A549 (cell line): ENCODE measurements around the gene SETBP1. TPM values are rescaled to one million over a fixed set of nuclear protein-coding genes. Genes with fewer than 3 reads are reported as not detected.

ENCODE experiments used
- ATAC-seq, 2 experiments: fragments of 200-7000 bp in 1 of 2; fragments of >200 bp in 1 of 2; cut with Nextera tagmentation in 1 of 2; cut with Tn5 transposase in 1 of 2; 3 replicates each; pipeline versions ENCODE4 v1.8.0 to v1.9.1; 2018 to 2020; ENCODE audit warnings: mild to moderate bottlenecking in 1 of 2, moderate library complexity in 1 of 2
- CTCF ChIA-PET: fragments of 300-600 bp; sonication (Branson Sonifier 250); formaldehyde crosslinking; extraction: SDS; loops from one replicate; lab custom pipeline; 2021; ENCODE audit warnings: antibody characterized with exemption, inconsistent platforms; lab: Yijun Ruan, JAX
- POLR2A ChIA-PET: fragments of 350-600 bp; formaldehyde crosslinking; extraction: SDS; loops from one replicate; lab custom pipeline; 2021; ENCODE audit warnings: antibody characterized with exemption, inconsistent platforms; lab: Yijun Ruan, JAX
- DNase-seq, 2 experiments: peaks; one replicate each; pipeline versions ENCODE4 v3.0.0 to v3.0.0-alpha.2; 2011 to 2016; ENCODE audit warnings: low read depth in 1 of 2, low spot score in 1 of 2
- FAIRE-seq: peaks from 2 replicates; lab custom pipeline; 2011; peaks lifted over from hg19 to GRCh38; lab: Jason Lieb, UNC
- H3K27ac ChIP-seq, 2 experiments: fragments of >200 bp; sonication (Bioruptor Twin); formaldehyde crosslinking; 3 replicates each; pipeline ENCODE4 v1.5.1; 2016 to 2017
- H3K4me1 ChIP-seq: fragments of >200 bp; sonication (Bioruptor Twin); formaldehyde crosslinking; 3 replicates; pipeline ENCODE4 v1.6.1; 2016
- H3K4me2 ChIP-seq: fragments of >200 bp; sonication (Bioruptor Twin); formaldehyde crosslinking; 3 replicates; pipeline ENCODE4 v1.6.1; 2016
- H3K4me3 ChIP-seq: fragments of >200 bp; sonication (Bioruptor Twin); formaldehyde crosslinking; 3 replicates; pipeline ENCODE4 v1.5.1; 2016
- H3K9me3 ChIP-seq: fragments of >200 bp; sonication (Bioruptor Twin); formaldehyde crosslinking; 3 replicates; pipeline ENCODE4 v1.6.1; 2016
- ATOH8 ChIP-seq: fragments of 250-450 bp; sonication (Bioruptor Pico); IDR thresholded peaks from 2 replicates; pipeline ENCODE4 v1.5.0; 2020; ENCODE audit warnings: low read depth, mild to moderate bottlenecking, moderate library complexity
- EHMT2 ChIP-seq: fragments of 200-600 bp; sonication (generic); IDR thresholded peaks from 2 replicates; pipeline ENCODE4 v1.6.1; 2016; ENCODE audit warnings: antibody characterized with exemption, low read depth, mild to moderate bottlenecking, moderate library complexity
- ELK1 ChIP-seq: fragments of 150-350 bp; IDR thresholded peaks from 2 replicates; pipeline ENCODE4 v1.6.1; 2014; ENCODE audit warnings: low read depth, mild to moderate bottlenecking, low read length
- FOXS1 ChIP-seq: fragments of 250-450 bp; sonication (Bioruptor Pico); IDR thresholded peaks from 2 replicates; pipeline ENCODE4 v1.5.0; 2020; ENCODE audit warnings: mild to moderate bottlenecking, moderate library complexity
- GATA3 ChIP-seq: IDR thresholded peaks from 2 replicates; pipeline ENCODE4 v1.6.1; 2012; ENCODE audit warnings: borderline replicate concordance
- HEYL ChIP-seq: fragments of 250-450 bp; sonication (Bioruptor Pico); IDR thresholded peaks from 2 replicates; pipeline ENCODE4 v1.8.0; 2021; ENCODE audit warnings: mild to moderate bottlenecking, moderate library complexity
- HOXA7 ChIP-seq: fragments of 250-450 bp; sonication (Bioruptor Pico); IDR thresholded peaks from 2 replicates; pipeline ENCODE4 v1.5.0; 2020; ENCODE audit warnings: mild to moderate bottlenecking, moderate library complexity
- HOXB5 ChIP-seq: fragments of 250-450 bp; sonication (Bioruptor Pico); IDR thresholded peaks from 2 replicates; pipeline ENCODE4 v1.5.0; 2020; ENCODE audit warnings: mild to moderate bottlenecking, moderate library complexity
- KDM5A ChIP-seq: fragments of 200-600 bp; sonication (generic); IDR thresholded peaks from 2 replicates; pipeline ENCODE4 v1.6.1; 2016; ENCODE audit warnings: antibody characterized with exemption, mild to moderate bottlenecking
- MAFK ChIP-seq: fragments of 450-650 bp; IDR thresholded peaks from 2 replicates; pipeline ENCODE4 v1.6.1; 2014; ENCODE audit not compliant: partially characterized antibody
- MAZ ChIP-seq: fragments of 150-350 bp; IDR thresholded peaks from 2 replicates; pipeline ENCODE4 v1.6.1; 2014; ENCODE audit warnings: antibody characterized with exemption, low read depth, low read length, borderline replicate concordance
- MYC ChIP-seq: IDR thresholded peaks from 2 replicates; pipeline ENCODE4 v1.6.1; 2012; ENCODE audit warnings: mild to moderate bottlenecking, inconsistent platforms, low read length, improper control_type of control experiment, borderline replicate concordance
- NR3C1 ChIP-seq: fragments of >200 bp; sonication (Bioruptor Twin); formaldehyde crosslinking; IDR thresholded peaks from 3 replicates; pipeline ENCODE4 v1.6.1; 2017
- POLR2AphosphoS2 ChIP-seq: conservative IDR thresholded peaks from 2 replicates; pipeline ENCODE4 v1.6.1; 2012; ENCODE audit warnings: low read length, improper control_type of control experiment, inconsistent platforms
- RAD21 ChIP-seq, 2 experiments: fragments of >200 bp in 1 of 2; sonication (Bioruptor Twin) in 1 of 2; formaldehyde crosslinking in 1 of 2; IDR thresholded peaks in 1 of 2; conservative IDR thresholded peaks in 1 of 2; 2 replicates in 1 of 2; 3 replicates in 1 of 2; pipeline ENCODE4 v1.6.1; 2012 to 2018; ENCODE audit warnings: inconsistent platforms in 1 of 2
- SREBF2 ChIP-seq: fragments of 450-650 bp; IDR thresholded peaks from 2 replicates; pipeline ENCODE4 v1.6.1; 2014; ENCODE audit warnings: mild to moderate bottlenecking, moderate library complexity
- TP53 ChIP-seq: fragments of 250-450 bp; sonication (Bioruptor Pico); IDR thresholded peaks from 2 replicates; pipeline ENCODE4 v1.5.0; 2021; ENCODE audit warnings: mild to moderate bottlenecking, moderate library complexity
- ZC3H11A ChIP-seq: fragments of 450-650 bp; IDR thresholded peaks from 2 replicates; pipeline ENCODE4 v1.6.1; 2014; ENCODE audit warnings: antibody characterized with exemption, mild to moderate bottlenecking
- ZFP36 ChIP-seq: fragments of 450-650 bp; IDR thresholded peaks from 2 replicates; pipeline ENCODE4 v1.6.1; 2014; ENCODE audit warnings: borderline replicate concordance; ENCODE audit not compliant: partially characterized antibody
- WGBS: methylation state at CpG from one replicate; pipeline ENCODE4 v1.1.6; 2017; ENCODE audit errors: missing lambda C conversion rate; 5-methylcytosine and 5-hydroxymethylcytosine counted together
- polyA plus RNA-seq, 4 experiments: library from polyadenylated mRNA; depleted of rRNA in 3 of 4; stranded (reverse); fragments of >200 nt; fragmentation: RNase III in 1 of 4; extraction: RNeasy Plus Mini Kit Qiagen cat#74134 plus additional on column Dnase treatment in 1 of 4; gene quantifications; 2 replicates in 3 of 4; 3 replicates in 1 of 4; pipeline ENCODE4 v1.2.3, GENCODE V29; 2011 to 2017
- TF ChIP-seq, protein P1 (sequence below): IDR thresholded peaks from 2 replicates; pipeline ENCODE4 v1.6.1; 2012
- TF ChIP-seq, protein P2 (sequence below): IDR thresholded peaks from 2 replicates; pipeline ENCODE4 v1.6.1; 2012
- TF ChIP-seq, protein P3 (sequence below): fragments of 450-650 bp; IDR thresholded peaks from 2 replicates; pipeline ENCODE4 v1.6.1; 2014; ENCODE audit warnings: antibody characterized with exemption

Gene SETBP1
- polyA plus RNA-seq, 2 of the 4 experiments (the other 2 are of a cell fraction): 0.50 to 1.9 TPM

DNA sequence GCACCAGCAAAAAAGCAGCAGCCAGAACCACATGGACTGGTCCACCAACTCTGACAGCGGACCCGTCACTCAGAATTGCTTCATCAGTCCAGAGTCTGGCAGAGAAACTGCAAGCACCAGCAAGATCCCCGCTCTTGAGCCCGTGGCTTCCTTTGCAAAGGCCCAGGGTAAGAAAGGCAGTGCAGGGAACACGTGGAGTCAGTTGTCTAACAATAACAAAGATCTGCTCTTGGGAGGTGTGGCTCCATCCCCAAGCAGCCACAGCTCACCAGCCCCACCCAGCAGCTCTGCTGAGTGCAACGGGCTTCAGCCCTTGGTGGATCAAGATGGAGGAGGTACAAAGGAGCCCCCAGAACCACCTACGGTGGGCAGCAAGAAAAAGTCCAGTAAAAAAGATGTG is 269.3 kb downstream of the SETBP1 start:
- no peak overlapping the region for H3K4me2 ChIP-seq
- ATAC-seq (no peak), DNase-seq (no peak), FAIRE-seq (no peak)
- H3K27ac ChIP-seq: no peak overlapping the region
- no peaks in the 10 kb centered on the region for H3K4me1 ChIP-seq
- TF ChIP-seq MAZ (no peak), HOXB5 (CRISPR knock-in tag) (no peak), GATA3 (no peak), FOXS1 (CRISPR knock-in tag) (no peak), KDM5A (no peak), HOXA7 (CRISPR knock-in tag) (no peak), MYC (no peak), EHMT2 (no peak), POLR2AphosphoS2 (no peak)
- TF ChIP-seq, protein P1, sequence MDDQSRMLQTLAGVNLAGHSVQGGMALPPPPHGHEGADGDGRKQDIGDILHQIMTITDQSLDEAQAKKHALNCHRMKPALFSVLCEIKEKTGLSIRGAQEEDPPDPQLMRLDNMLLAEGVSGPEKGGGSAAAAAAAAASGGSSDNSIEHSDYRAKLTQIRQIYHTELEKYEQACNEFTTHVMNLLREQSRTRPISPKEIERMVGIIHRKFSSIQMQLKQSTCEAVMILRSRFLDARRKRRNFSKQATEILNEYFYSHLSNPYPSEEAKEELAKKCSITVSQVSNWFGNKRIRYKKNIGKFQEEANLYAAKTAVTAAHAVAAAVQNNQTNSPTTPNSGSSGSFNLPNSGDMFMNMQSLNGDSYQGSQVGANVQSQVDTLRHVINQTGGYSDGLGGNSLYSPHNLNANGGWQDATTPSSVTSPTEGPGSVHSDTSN: no peak
- TF ChIP-seq, protein P2, sequence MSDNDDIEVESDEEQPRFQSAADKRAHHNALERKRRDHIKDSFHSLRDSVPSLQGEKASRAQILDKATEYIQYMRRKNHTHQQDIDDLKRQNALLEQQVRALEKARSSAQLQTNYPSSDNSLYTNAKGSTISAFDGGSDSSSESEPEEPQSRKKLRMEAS: no peak
- no peaks in the 10 kb centered on the region for H3K9me3 ChIP-seq
- CTCF ChIA-PET: no interaction called here
- no peak overlapping the region for H3K4me3 ChIP-seq
- POLR2A ChIA-PET: no interaction called here
- 61% methylated on average over 5 of the region's 7 CpGs for WGBS

DNA sequence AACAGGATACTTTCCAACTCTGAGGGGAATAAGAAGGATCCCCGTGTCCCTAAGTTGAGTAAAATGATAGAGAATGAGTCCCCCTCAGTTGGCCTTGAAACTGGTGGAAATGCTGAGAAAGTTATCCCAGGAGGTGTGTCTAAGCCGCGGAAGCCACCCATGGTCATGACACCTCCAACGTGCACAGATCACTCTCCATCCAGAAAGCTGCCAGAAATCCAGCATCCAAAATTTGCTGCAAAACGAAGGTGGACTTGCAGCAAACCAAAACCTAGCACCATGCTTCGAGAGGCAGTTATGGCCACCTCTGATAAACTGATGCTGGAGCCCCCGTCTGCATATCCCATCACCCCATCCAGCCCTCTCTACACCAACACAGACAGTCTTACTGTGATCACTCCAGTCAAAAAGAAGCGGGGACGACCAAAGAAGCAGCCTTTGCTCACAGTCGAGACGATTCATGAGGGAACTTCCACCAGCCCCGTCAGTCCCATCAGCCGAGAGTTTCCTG is 270.1 kb downstream of the SETBP1 start:
- no peaks in the 10 kb centered on the region for H3K4me1 ChIP-seq
- no peak overlapping the region for H3K4me2 ChIP-seq
- H3K4me3 ChIP-seq: no peak overlapping the region
- ChIA-PET CTCF (no interaction called here), POLR2A (no interaction called here)
- TF ChIP-seq HOXA7 (CRISPR knock-in tag) (no peak), NR3C1 (no peak), SREBF2 (no peak), HEYL (CRISPR knock-in tag) (no peak), ELK1 (no peak), HOXB5 (CRISPR knock-in tag) (no peak), ZFP36 (no peak), KDM5A (no peak), MAFK (no peak), ZC3H11A (no peak), RAD21 (conservative IDR thresholded peaks at IDR 0.05 in 1 of 2, IDR thresholded peaks at IDR 0.05 in 1 of 2) (no peak), TP53 (CRISPR knock-in tag) (no peak), MYC (no peak), POLR2AphosphoS2 (no peak), ATOH8 (CRISPR knock-in tag) (no peak)
- TF ChIP-seq, protein P3, sequence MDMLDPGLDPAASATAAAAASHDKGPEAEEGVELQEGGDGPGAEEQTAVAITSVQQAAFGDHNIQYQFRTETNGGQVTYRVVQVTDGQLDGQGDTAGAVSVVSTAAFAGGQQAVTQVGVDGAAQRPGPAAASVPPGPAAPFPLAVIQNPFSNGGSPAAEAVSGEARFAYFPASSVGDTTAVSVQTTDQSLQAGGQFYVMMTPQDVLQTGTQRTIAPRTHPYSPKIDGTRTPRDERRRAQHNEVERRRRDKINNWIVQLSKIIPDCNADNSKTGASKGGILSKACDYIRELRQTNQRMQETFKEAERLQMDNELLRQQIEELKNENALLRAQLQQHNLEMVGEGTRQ: no peak
- 72% methylated on average over 13 of the region's 13 CpGs for WGBS
- H3K9me3 ChIP-seq: no peaks in the 10 kb centered on the region
- FAIRE-seq (no peak), ATAC-seq (no peak), DNase-seq (no peak)
- H3K27ac ChIP-seq: no peak overlapping the region
